ENCODE data around the gene IGFBPL1.
A peak's percentile ranks its signal among the peaks of the same experiment; 100 is the strongest.
"Not testable (repeated sequence)": the region's sequence is repeated elsewhere in the genome, so short reads cannot be mapped to it uniquely, and the experiment has no call there.

The IGFBPL1 gene, protein sequence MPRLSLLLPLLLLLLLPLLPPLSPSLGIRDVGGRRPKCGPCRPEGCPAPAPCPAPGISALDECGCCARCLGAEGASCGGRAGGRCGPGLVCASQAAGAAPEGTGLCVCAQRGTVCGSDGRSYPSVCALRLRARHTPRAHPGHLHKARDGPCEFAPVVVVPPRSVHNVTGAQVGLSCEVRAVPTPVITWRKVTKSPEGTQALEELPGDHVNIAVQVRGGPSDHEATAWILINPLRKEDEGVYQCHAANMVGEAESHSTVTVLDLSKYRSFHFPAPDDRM

GRCh38 chr9:38423973-38424843, at the start of gene IGFBPL1:
Gene IGFBPL1, minus strand, starts transcription at chr9:38424454. Its CDS starts 30 bp downstream, at chr9:38424424.
- DNase-seq = peak in 14 of 56 donors; percentile 7 to 65 (median 39)

DNA sequence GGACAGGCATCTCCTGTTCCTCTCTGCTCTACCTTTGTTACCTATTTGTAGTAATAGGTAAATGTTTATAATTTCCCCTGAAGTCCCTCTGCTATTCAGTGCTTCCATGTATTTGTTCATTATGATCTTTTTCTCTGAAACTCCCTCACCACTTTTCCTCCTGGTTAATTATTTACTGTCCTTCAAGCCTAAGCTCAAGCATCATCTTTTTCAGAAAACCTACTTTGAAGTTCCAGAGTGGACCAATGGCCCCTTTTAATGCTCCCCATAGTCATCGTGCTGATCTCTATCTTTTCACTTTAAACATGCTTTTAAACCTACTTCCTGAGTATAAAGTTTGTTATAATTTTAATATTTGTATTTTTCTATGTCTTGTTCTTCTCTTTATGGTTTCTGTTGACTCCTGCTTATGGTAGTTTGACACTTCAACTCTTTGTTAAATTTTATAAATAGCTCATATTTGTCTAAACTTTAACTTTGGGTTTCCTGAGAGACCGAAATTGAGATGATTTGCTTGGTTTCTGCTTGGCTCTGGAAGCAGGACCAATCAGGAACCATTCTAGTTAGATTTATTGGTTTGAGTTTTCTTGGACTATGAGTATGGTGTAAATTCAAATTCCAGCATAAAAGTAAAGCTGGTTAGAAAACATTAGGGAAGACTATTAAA, 48.5 kb upstream of the IGFBPL1 start:
- DNase-seq = not testable (repeated sequence)

GRCh38 chr9:38467404-38467803, 43.1 kb upstream of the IGFBPL1 start:
- DNase-seq = no peak

GRCh38 chr9:38453835-38454234, 29.6 kb upstream of the IGFBPL1 start:
- no peak for DNase-seq

DNA sequence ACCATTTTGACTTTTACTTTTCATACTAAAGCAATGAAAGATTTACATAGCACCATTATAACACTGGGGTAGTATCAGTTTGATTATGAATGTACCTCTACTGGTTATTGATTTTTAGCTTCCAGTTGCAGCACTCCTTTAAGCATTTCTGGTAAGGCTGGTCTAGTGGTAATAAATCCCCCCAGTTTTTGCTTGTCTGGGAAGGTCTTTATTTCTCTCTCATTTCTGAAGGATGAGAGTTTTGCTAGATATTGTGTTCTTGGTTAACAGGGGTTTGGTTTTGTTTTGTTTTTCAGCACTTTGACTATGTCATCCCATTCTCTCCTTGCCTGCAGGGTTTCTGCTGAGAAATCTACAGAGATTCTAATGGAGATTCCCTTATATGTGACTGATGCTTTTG, 26.9 kb upstream of the IGFBPL1 start:
- DNase-seq = no peak

- no peak for DNase-seq
These were observed 23.4 kb upstream of the IGFBPL1 start for GRCh38 chr9:38447703-38448102.

DNA sequence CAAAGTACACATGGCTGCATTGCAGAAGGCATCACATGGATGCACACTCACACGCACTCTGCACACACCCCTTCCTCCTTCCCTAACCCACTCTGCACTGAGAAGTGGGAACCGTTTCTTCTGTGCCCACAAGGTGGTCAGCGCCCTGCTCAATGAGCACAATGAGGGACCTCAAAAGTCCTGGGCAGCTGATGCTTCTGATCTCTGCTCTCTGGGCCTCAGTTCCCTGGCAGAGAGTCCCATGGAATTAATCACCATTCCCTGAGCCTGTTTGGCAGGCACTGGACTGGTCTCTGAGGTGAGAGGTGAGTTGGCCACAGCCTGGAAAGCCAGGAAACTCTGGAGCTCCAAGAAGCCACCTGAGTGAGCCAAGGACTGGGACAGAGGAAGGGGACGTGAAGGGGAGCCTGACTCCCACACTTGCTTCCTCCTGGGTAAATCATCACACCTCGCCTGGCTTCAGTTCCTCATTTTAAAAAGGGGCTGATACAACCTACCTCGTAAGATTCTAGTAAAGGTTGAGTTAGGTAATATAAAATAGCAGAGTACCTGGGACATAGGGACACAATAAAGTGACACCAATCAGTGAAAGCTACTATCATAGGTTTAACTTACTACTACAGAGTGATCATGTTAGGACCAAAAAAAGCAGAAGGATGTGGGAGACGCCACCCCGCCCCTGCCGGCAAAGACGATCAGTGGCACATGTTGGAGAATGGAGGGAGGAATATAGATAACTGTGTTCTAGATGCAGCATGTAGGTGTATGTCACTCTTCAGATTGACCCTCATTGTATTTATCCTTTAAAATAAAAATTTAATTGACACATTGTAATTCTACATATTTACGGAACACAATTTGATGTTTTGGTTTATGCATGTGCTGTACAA, 21.1 kb upstream of the IGFBPL1 start:
- DNase-seq = no peak

- no peak for DNase-seq
These were observed 19.3 kb upstream of the IGFBPL1 start for GRCh38 chr9:38443597-38443996.

DNA sequence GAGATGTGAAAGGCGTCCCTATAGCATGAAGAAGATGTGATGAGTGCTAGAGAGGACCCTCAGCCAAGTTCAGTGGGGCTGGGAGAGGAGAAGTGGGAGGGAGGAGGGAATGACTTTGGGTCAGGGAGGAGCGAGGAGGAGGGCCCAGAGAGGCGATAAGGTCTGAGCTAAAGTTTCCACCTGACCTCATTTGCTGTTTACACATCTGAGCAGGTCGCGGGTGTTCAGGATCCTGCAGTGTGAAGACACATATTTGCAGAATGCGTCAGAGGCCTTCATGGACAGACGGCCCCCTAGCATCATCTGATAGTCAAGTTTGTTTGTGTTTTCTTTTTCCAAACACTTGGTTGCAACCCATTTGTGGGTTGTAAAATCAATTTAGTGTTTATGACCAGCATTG, 18.9 kb upstream of the IGFBPL1 start:
- DNase-seq = no peak

DNA sequence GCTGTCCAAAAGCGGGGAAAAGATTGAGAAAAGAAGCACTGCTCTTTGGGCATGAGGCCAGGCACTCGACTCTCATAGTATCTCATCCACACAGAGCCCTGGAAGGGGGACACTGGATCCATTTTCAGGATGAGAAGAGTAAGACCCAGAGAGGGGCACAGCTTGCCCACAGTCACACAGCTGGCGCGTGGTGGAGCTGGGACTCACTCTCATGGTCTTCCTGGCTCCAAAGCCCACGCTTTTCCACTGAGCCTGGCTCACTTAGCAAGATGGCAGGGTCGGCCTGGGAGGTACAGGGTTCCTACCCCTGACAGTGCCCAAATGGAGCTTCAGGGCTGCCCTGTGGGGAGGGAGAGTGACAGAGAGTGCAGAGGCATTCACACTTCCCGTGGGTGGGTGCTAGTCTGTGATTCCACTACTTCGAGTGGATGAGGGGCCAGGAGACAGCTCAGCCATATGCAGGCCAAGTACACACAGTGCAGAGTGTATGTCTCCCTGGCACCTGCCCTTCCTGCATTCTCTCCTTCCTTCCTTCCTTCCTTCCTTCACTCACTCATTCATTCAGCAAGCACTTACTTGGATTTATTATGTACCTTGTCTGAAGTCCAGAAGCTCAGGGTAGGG, 18.3 kb upstream of the IGFBPL1 start:
- DNase-seq = no peak

DNA sequence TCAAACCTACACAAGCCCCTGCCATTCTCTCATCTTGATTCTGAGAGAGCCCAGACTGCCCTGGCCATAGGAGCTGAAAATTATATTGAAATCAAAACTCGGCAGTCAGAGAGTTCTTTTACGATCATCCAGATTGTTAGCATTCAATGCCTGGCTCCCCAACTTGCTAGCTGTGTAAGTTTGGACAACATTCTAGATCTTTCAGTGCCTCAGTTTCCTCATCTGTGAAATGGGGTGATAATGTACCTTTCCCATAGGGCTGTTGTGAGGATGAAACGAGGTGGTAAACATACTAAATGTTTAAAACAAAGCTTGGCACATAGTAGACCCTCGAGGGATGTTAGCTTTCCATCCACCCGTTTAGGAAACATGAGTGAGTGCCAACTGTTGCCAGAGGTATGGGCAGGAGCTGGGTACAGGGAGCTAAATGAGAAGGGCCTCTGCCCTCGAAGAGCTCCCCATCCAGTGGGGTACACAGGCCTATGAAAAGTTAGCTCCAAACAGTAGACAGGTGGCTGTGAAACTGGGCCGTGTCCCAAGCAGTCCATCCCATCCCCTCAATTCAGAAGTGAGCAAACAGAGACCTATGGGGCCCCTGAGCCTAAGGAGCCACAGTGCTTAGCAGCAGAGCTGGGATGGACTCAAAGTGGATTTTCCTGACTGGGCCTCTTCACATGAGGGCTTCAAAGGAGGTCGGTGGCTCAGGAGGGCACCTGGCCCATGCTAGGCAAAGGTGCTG, 17.3 kb upstream of the IGFBPL1 start:
- no peak for DNase-seq

- DNase-seq = no peak
These were observed 16.3 kb upstream of the IGFBPL1 start for GRCh38 chr9:38440516-38440915.

DNA sequence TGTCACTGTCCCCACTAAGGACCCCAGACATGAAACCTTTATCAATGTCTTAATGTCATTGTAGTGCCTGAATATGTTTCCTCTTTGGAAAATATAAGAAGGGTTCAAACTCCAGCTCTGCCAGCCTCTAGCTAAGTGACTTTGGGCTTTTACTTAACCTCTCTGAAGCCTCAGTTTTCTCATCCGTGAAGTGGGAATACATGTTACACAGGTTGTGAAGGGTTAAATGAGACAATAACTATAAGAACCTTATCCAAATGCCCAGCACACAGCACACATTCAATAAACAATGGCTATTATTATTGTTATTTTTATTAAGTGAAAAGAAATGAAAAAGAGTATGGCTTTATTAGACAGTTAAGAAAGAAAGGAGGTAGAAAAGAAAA, 15.7 kb upstream of the IGFBPL1 start:
- no peak for DNase-seq

- no peak for DNase-seq
These were observed 15.1 kb upstream of the IGFBPL1 start for GRCh38 chr9:38439291-38439915.

GRCh38 chr9:38437193-38437823, 13.1 kb upstream of the IGFBPL1 start:
- DNase-seq = no peak

- DNase-seq = no peak
These were observed 12.5 kb upstream of the IGFBPL1 start for GRCh38 chr9:38436708-38437107.

DNA sequence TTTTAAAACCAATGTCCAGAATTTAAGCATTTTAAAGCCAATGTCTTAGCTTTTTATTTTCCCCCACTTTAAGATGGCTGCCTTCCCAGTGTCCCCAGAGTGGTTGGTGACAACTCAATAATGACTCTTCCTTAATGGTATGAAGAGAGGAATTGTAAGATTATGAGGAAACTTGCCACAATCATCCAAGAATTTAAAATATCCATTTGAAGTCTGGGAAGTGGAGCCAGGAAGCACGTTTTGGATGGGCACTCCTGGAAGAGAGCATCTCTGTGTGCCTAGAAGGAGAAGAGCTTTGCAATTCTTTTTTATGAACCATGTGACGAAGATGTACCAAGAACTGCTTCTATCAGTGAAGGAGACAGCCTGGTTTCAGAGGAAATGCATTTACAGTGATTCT, 11.3 kb upstream of the IGFBPL1 start:
- no peak for DNase-seq

DNA sequence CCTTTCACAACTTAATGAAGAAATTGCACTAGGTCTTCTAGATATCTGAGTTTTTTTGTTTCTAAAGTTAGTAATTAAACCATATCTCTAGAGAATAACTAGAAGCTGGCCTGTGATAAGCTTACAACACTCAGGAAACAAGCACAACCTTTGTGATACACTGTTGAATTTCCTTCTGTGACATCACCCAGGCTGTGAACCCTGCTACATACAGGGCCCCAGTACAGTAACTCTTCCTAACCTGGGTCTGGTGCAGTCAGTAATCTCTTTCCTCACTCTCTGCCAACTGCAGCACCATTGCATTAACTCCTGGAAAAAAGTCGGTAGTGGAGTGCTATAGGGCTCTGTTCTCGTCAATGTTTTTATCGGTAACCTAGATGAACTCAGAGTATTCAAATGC, 10.6 kb upstream of the IGFBPL1 start:
- no peak for DNase-seq

DNA sequence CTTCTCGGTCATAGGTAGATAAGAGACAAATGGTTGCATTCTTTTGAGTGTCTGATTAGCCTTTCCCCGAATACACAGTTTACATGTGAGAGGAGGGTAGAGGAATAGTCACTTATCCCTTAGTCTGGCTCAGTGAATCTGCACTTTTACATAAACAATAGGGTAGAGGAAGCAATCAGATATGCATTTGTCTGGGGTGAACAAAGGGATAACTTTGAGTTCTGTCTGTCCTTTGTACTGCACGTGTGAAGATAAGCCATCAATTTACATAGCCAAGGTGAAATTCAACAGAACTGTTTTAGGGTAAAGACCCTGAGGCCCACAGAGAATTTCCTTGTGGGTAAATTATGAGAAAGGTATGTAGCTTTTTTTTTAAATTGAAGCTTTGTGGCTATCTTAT, 10.1 kb upstream of the IGFBPL1 start:
- DNase-seq = no peak
